Activated T-cell treated with anti-CD3 and anti-CD28 coated beads, Interleukin-2, amount 50 U/mL, for 4 hours (primary cell): ENCODE data around the gene PPP1R3A. TPM values are rescaled to one million over a fixed set of nuclear protein-coding genes. Genes with fewer than 3 reads are reported as not detected.

Source experiments
- ATAC-seq, 2 donors: fragments of 200-7000 bp; cut with Tn5 transposase; one replicate each; pipeline ENCODE4 v1.10.0; 2021
- DNase-seq: peaks from one replicate; pipeline ENCODE4 v3.0.0-alpha.2; 2020
- H3K27me3 Mint-ChIP-seq: one replicate; pipeline ENCODE4 v1.8.0; 2021; ENCODE audit warnings: low read depth, mixed read lengths
- H3K36me3 Mint-ChIP-seq: one replicate; pipeline ENCODE4 v1.8.0; 2022; ENCODE audit warnings: mixed read lengths; ENCODE audit not compliant: insufficient read depth
- H3K4me1 Mint-ChIP-seq: one replicate; pipeline ENCODE4 v1.8.0; 2021; ENCODE audit warnings: low read depth, mixed read lengths
- H3K4me3 Mint-ChIP-seq: one replicate; pipeline ENCODE4 v1.8.0; 2021; ENCODE audit warnings: mild to moderate bottlenecking, moderate library complexity, mixed read lengths
- H3K9me3 Mint-ChIP-seq: one replicate; pipeline ENCODE4 v1.8.0; 2021; ENCODE audit warnings: mixed read lengths
- total RNA-seq, 3 donors: library from RNA; stranded (reverse); gene quantifications; one replicate each; pipeline ENCODE4 v1.2.1, GENCODE V29; 2021

Gene PPP1R3A
- total RNA-seq, 3 donors from 2014 or later, result not detected

GRCh38 chr7:113835367-113835766 is 83.4 kb downstream of the PPP1R3A start:
- DNase-seq, result no peak
- Mint-ChIP-seq H3K9me3 (peaks cover 5% of the 10 kb centered on the region), H3K4me3 (no peak overlapping the region), H3K27me3 (no peaks in the 10 kb centered on the region), H3K4me1 (no peaks in the 10 kb centered on the region), H3K36me3 (no peaks in the 10 kb centered on the region)
- no peak for ATAC-seq

GRCh38 chr7:113832196-113832745 is 86.5 kb downstream of the PPP1R3A start:
- Mint-ChIP-seq H3K9me3 (no peaks in the 10 kb centered on the region), H3K27me3 (no peaks in the 10 kb centered on the region), H3K4me1 (no peaks in the 10 kb centered on the region), H3K36me3 (no peaks in the 10 kb centered on the region), H3K4me3 (no peak overlapping the region)
- DNase-seq (no peak), ATAC-seq (no peak)

GRCh38 chr7:113831556-113831955 is 87.3 kb downstream of the PPP1R3A start:
- no peak for ATAC-seq
- no peak for DNase-seq
- Mint-ChIP-seq H3K27me3 (no peaks in the 10 kb centered on the region), H3K4me3 (no peak overlapping the region), H3K9me3 (no peaks in the 10 kb centered on the region), H3K4me1 (no peaks in the 10 kb centered on the region), H3K36me3 (no peaks in the 10 kb centered on the region)

- no peak for ATAC-seq
- no peak overlapping the region for H3K4me3 Mint-ChIP-seq
- no peak for DNase-seq
- H3K4me1 Mint-ChIP-seq, result no peaks in the 10 kb centered on the region
- no peaks in the 10 kb centered on the region for H3K9me3 Mint-ChIP-seq
- no peaks in the 10 kb centered on the region for H3K27me3 Mint-ChIP-seq
- no peaks in the 10 kb centered on the region for H3K36me3 Mint-ChIP-seq
Measured at GRCh38 chr7:113828581-113828980, 90.2 kb downstream of the PPP1R3A start.
